OCI-M1 (cell line): ENCODE measurements around the gene ANKRD55.
"Not testable (repeated sequence)": the region's sequence is repeated elsewhere in the genome, so short reads cannot be mapped to it uniquely, and the experiment has no call there.

ENCODE experiments used
- DNase-seq: peaks from one replicate; lab custom pipeline; 2025; lab: John Stamatoyannopoulos, UW

Gene ANKRD55

GRCh38 chr5:56102889-56103288 is 130.2 kb downstream of the ANKRD55 start:
- no peak for DNase-seq

GRCh38 chr5:56102207-56102606 is 130.9 kb downstream of the ANKRD55 start:
- not testable (repeated sequence) for DNase-seq

GRCh38 chr5:56101180-56101579 is 131.9 kb downstream of the ANKRD55 start:
- no peak for DNase-seq

GRCh38 chr5:56100439-56101176 is 132.5 kb downstream of the ANKRD55 start:
- no peak for DNase-seq

- DNase-seq, result no peak
Measured at GRCh38 chr5:56099346-56099745, 133.8 kb downstream of the ANKRD55 start.

- DNase-seq, result no peak
Measured at GRCh38 chr5:56097055-56097454, 136.1 kb downstream of the ANKRD55 start.

- DNase-seq, result no peak
Measured at GRCh38 chr5:56095579-56096102, 137.5 kb downstream of the ANKRD55 start.

- DNase-seq, result no peak
Measured at GRCh38 chr5:56094579-56095361, 138.4 kb downstream of the ANKRD55 start.

GRCh38 chr5:56093970-56094369 is 139.2 kb downstream of the ANKRD55 start:
- DNase-seq, result no peak

GRCh38 chr5:56092115-56092514 is 141.0 kb downstream of the ANKRD55 start:
- DNase-seq, result no peak

GRCh38 chr5:56091664-56092063 is 141.5 kb downstream of the ANKRD55 start:
- DNase-seq, result no peak

- peak; percentile 12 for DNase-seq
Measured at GRCh38 chr5:56090793-56091460, 142.2 kb downstream of the ANKRD55 start.

- DNase-seq, result peak; percentile 53
Measured at GRCh38 chr5:56088967-56089829, 143.9 kb downstream of the ANKRD55 start.

GRCh38 chr5:56088431-56088949 is 144.6 kb downstream of the ANKRD55 start:
- no peak for DNase-seq

- peak; percentile 82 for DNase-seq
Measured at GRCh38 chr5:56085193-56085592, 147.9 kb downstream of the ANKRD55 start.

- DNase-seq, result no peak
Measured at GRCh38 chr5:56083286-56083854, 149.8 kb downstream of the ANKRD55 start.

GRCh38 chr5:56081053-56081642 is 152.0 kb downstream of the ANKRD55 start:
- DNase-seq, result not testable (repeated sequence)

- no peak for DNase-seq
Measured at GRCh38 chr5:56080375-56081052, 152.6 kb downstream of the ANKRD55 start.

- DNase-seq, result not testable (repeated sequence)
Measured at GRCh38 chr5:56079157-56079500, 154.0 kb downstream of the ANKRD55 start.
